ENCODE measurements around the gene FHAD1. TPM values are rescaled to one million over a fixed set of nuclear protein-coding genes. Genes with fewer than 3 reads are reported as not detected.

FHAD1 gene
- polyA plus RNA-seq, 1 of the 3 experiments (the other 2 are of a cell fraction), result 0.48 TPM

GRCh38 chr1:15323351-15323988, 76.4 kb downstream of the FHAD1 start:
- H3K4me1 ChIP-seq (ENCODE audit: control insufficient read depth in 1 of 2, insufficient read depth in 2 of 2, low read depth in 1 of 2, low read length in 1 of 2), result peaks cover 0 to 38% of the 10 kb centered on the region in 2 experiments; a peak in 1 of 4 replicates
- H3K27me3 ChIP-seq (ENCODE audit: insufficient read depth), result no peaks in the 10 kb centered on the region
- peaks cover 13% of the 10 kb centered on the region; the same call in 1 of the 2 replicates for H3K9me3 ChIP-seq
- peak; percentile 82 for DNase-seq
- H3F3A ChIP-seq (replicated peaks; ENCODE audit: insufficient read depth), result no peaks in the 10 kb centered on the region
- CTCF ChIA-PET, result interaction anchor here (0.6 to 11.4 kb wide), 54 partner anchors 8 to 418 kb away, joined by 3 to 311 read pairs (median 5); partner anchors contain the start of genes CTRC, DNAJC16, EFHD2 and TMEM51
- H4K20me1 ChIP-seq (ENCODE audit: insufficient read depth), result no peaks in the 10 kb centered on the region
- H3K4me2 ChIP-seq, result no peak overlapping the region
- no peaks in the 10 kb centered on the region for H3K36me3 ChIP-seq (replicated peaks in 1 of 2; ENCODE audit: control insufficient read depth in 1 of 2, insufficient read depth in 2 of 2, low read length in 1 of 2)
- 31% methylated on average over 13 of the region's 15 CpGs for WGBS (ENCODE audit: low lambda C conversion rate)
- H3K27ac ChIP-seq (ENCODE audit: low read depth in 2 of 2, low read length in 1 of 2), result peak overlapping the region in 1 of 2 experiments; percentile 68; a peak in 2 of 4 replicates
- TF ChIP-seq EP300 (IDR thresholded peaks at IDR 0.05; ENCODE audit: borderline replicate concordance in 1 of 2, low read depth in 1 of 2, low read length in 1 of 2), result no peak
- TF ChIP-seq TEAD4 (IDR thresholded peaks at IDR 0.05; ENCODE audit: borderline replicate concordance, insufficient read depth), result no peak
- TF ChIP-seq SIN3A (IDR thresholded peaks at IDR 0.05; ENCODE audit: borderline replicate concordance, low read depth, low read length), result no peak
- TF ChIP-seq NFIC (IDR thresholded peaks at IDR 0.05; ENCODE audit: borderline replicate concordance), result no peak
- TF ChIP-seq NRF1 (IDR thresholded peaks at IDR 0.05; ENCODE audit: low read depth, low read length), result 0 out of 2 replicates have a peak, but pooled peaks have one; percentile 13
- TF ChIP-seq CTCF (IDR thresholded peaks at IDR 0.05), result peak; percentile 98
- TF ChIP-seq USF1 (IDR thresholded peaks at IDR 0.05; ENCODE audit: borderline replicate concordance, low read depth), result no peak
- no peak for TF ChIP-seq FOXM1 (IDR thresholded peaks at IDR 0.05; ENCODE audit: low read depth)
- TF ChIP-seq RCOR1 (IDR thresholded peaks at IDR 0.05; ENCODE audit: low read length), result no peak; the same call in 1 of the 2 replicates
- no peak for TF ChIP-seq RFX5 (IDR thresholded peaks at IDR 0.05; ENCODE audit: low read length)
- no peak for TF ChIP-seq MEF2A (IDR thresholded peaks at IDR 0.05; ENCODE audit: borderline replicate concordance, low read depth)
- peak; percentile 96 for TF ChIP-seq SMC3 (IDR thresholded peaks at IDR 0.05; ENCODE audit: low read depth, low read length)
- TF ChIP-seq REST (IDR thresholded peaks at IDR 0.05; ENCODE audit: low read depth, low read length), result no peak
- no peak for TF ChIP-seq PBX3 (IDR thresholded peaks at IDR 0.05)
- no peak for TF ChIP-seq USF2 (IDR thresholded peaks at IDR 0.05; ENCODE audit: borderline replicate concordance, low read depth, low read length)
- no peak for TF ChIP-seq MAX (IDR thresholded peaks at IDR 0.05; ENCODE audit: low read depth)
- peak; percentile 83 for TF ChIP-seq RAD21 (IDR thresholded peaks at IDR 0.05; ENCODE audit: low read length)
- TF ChIP-seq EZH2phosphoT487 (IDR thresholded peaks at IDR 0.05; ENCODE audit: borderline replicate concordance, low read depth), result no peak
- no peak for TF ChIP-seq MXI1 (IDR thresholded peaks at IDR 0.05; ENCODE audit: low read depth, low read length)
- no peak overlapping the region for H3K9ac ChIP-seq
- no peak overlapping the region for H2AFZ ChIP-seq (ENCODE audit: low read depth)
- POLR2A ChIA-PET, result no interaction called here
- H3K4me3 ChIP-seq (ENCODE audit: low read depth in 2 of 2, low read length in 1 of 2), result peak overlapping the region in 1 of 2 experiments; percentile 30; a peak in 1 of 4 replicates
- H3K79me2 ChIP-seq (ENCODE audit: insufficient read depth), result no peaks in the 10 kb centered on the region
- no peaks in the 10 kb centered on the region for H3K9me2 ChIP-seq

Data from SK-N-SH (cell line).